HepG2 (cell line): ENCODE data around the gene ALDH18A1. TPM values are rescaled to one million over a fixed set of nuclear protein-coding genes. Genes with fewer than 3 reads are reported as not detected.
A peak's percentile ranks its signal among the peaks of the same experiment; 100 is the strongest.

Experiments
- CSRNP1 ChIP-seq: sonication (generic); formaldehyde crosslinking; IDR thresholded peaks from 2 replicates; pipeline ENCODE4 v1.8.1; 2023; ENCODE audit warnings: mild to moderate bottlenecking, missing genetic modification reagents
- E2F2 ChIP-seq: sonication (generic); formaldehyde crosslinking; IDR thresholded peaks from 2 replicates; pipeline ENCODE4 v1.4.0; 2020; ENCODE audit warnings: missing genetic modification reagents, borderline replicate concordance
- HNRNPLL ChIP-seq: fragments of 200-400 bp; formaldehyde crosslinking; IDR thresholded peaks from 2 replicates; pipeline ENCODE4 v1.6.1; 2017; ENCODE audit warnings: mild to moderate bottlenecking, low read depth, low read length; ENCODE audit not compliant: poor library complexity, severe bottlenecking
- IKZF1 ChIP-seq: fragments of 450-650 bp; IDR thresholded peaks from 2 replicates; pipeline ENCODE4 v1.7.1; 2016
- IRX3 ChIP-seq: sonication (generic); formaldehyde crosslinking; IDR thresholded peaks from 2 replicates; pipeline ENCODE4 v1.8.1; 2023; ENCODE audit warnings: mild to moderate bottlenecking, low read depth, missing genetic modification reagents, borderline replicate concordance
- MLXIP ChIP-seq: sonication (generic); formaldehyde crosslinking; IDR thresholded peaks from 2 replicates; pipeline ENCODE4 v1.9.0; 2021; ENCODE audit warnings: missing genetic modification reagents, borderline replicate concordance
- RBFOX2 ChIP-seq: fragments of 200-400 bp; formaldehyde crosslinking; IDR thresholded peaks from 2 replicates; pipeline ENCODE4 v1.6.1; 2017; ENCODE audit warnings: low read depth, mild to moderate bottlenecking, low read length
- TBP ChIP-seq: sonication (generic); formaldehyde crosslinking; IDR thresholded peaks from 2 replicates; pipeline ENCODE4 v1.5.0; 2020; ENCODE audit warnings: missing genetic modification reagents
- ZBTB20 ChIP-seq: sonication (generic); formaldehyde crosslinking; IDR thresholded peaks from 2 replicates; pipeline ENCODE4 v1.8.1; 2023; ENCODE audit warnings: missing genetic modification reagents, low read depth, mild to moderate bottlenecking, borderline replicate concordance
- ZFP36L1 ChIP-seq: sonication (generic); formaldehyde crosslinking; IDR thresholded peaks from 2 replicates; pipeline ENCODE4 v1.8.0; 2022; ENCODE audit warnings: mild to moderate bottlenecking, missing genetic modification reagents, moderate library complexity
- ZFP36L2 ChIP-seq: sonication (generic); formaldehyde crosslinking; IDR thresholded peaks from 2 replicates; pipeline ENCODE4 v1.4.0; 2020; ENCODE audit warnings: missing genetic modification reagents
- ZNF121 ChIP-seq: sonication (generic); formaldehyde crosslinking; IDR thresholded peaks from 2 replicates; pipeline ENCODE4 v1.5.0; 2020; ENCODE audit warnings: mild to moderate bottlenecking, missing genetic modification reagents
- ZNF331 ChIP-seq: sonication (generic); formaldehyde crosslinking; IDR thresholded peaks from 2 replicates; pipeline ENCODE4 v1.4.0; 2020; ENCODE audit warnings: missing genetic modification reagents
- polyA plus RNA-seq, 8 experiments: library from polyadenylated mRNA; depleted of rRNA in 3 of 8; stranded (reverse) in 7 of 8; unstranded in 1 of 8; fragments of >200 nt; fragmentation: Illumina TruSeq in 4 of 8; extraction: Trizol in 4 of 8; gene quantifications; 2 replicates each; pipeline versions ENCODE4 v1.2.1 to v1.2.3, GENCODE V29; 2011 to 2016; ENCODE audit warnings: low read depth in 4 of 8, missing spikeins in 1 of 8, mixed read lengths in 1 of 8; ENCODE audit not compliant: insufficient read depth in 1 of 8
- total RNA-seq, 5 experiments: library from RNA; depleted of rRNA; stranded (reverse); fragments of >200 nt; fragmentation: Illumina TruSeq; extraction: Trizol; gene quantifications; 2 replicates each; pipeline ENCODE4 v1.2.3, GENCODE V29; 2016; ENCODE audit warnings: low read depth in 1 of 5
- TF ChIP-seq, protein P1 (sequence below): sonication (generic); formaldehyde crosslinking; IDR thresholded peaks from 2 replicates; pipeline ENCODE4 v1.4.0; 2020; ENCODE audit warnings: missing genetic modification reagents
- TF ChIP-seq, protein P2 (sequence below): sonication (generic); formaldehyde crosslinking; IDR thresholded peaks from 2 replicates; pipeline ENCODE4 v1.5.0; 2020; ENCODE audit warnings: mild to moderate bottlenecking, missing genetic modification reagents, moderate library complexity
- TF ChIP-seq, protein P3 (sequence below), 2 experiments: sonication (generic) in 1 of 2; formaldehyde crosslinking in 1 of 2; IDR thresholded peaks; 2 replicates each; pipeline versions ENCODE4 v1.4.0 to v1.6.1; 2018 to 2020; ENCODE audit warnings: missing genetic modification reagents in 2 of 2, borderline replicate concordance in 1 of 2, low read depth in 1 of 2, mild to moderate bottlenecking in 1 of 2, missing biosample characterization in 1 of 2

Gene ALDH18A1
- total and polyA plus RNA-seq, 2 of the 13 experiments (the other 11 are each of a cell fraction or from before 2014, with no cell fraction given): 180 to 263 TPM

DNA sequence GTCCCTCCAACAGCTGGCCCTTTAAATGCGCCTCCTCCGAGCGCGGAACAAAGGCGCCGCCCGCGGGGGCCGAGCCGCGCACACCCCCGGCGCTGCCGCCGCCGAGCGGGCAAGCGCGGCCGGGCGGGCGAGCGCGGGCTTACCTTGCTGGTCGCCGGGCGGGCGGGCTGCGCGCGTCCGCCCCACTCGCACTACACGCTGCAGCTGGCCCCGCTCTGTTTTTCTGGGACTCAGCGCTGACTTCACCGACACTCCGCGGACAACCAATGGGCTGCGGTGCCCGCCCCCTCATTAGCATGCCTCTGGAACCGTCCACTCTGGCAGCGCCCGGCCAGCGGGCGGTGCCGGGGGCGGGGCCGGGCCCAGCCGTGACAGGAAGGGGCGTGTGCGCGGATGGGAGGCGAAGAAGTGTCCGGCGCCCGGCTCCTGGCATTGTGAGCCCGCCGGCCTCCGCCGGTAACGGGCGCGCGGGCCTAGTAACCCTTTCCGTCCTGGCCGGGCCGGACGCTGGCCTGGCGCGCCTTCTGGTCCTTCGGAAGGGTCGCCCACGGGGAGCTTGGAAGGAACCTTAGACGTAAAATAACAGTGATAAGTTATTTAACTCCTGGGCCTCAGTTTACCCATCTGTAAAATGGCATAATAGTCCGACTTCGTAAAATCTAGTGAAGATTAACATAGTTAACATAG is 95.2 kb downstream of the ALDH18A1 start, which contains the start of gene SORBS1 (continued):
- TF ChIP-seq ZNF121 (CRISPR knock-in tag) (0 out of 2 replicates have a peak, but pooled peaks have one; percentile 45), E2F2 (no peak), ZFP36L1 (CRISPR knock-in tag) (no peak), TBP (CRISPR knock-in tag) (no peak), ZNF331 (CRISPR knock-in tag) (peak; percentile 8; the same call in 1 of the 2 replicates), IKZF1 (no peak), IRX3 (CRISPR knock-in tag) (0 out of 2 replicates have a peak, but pooled peaks have one; percentile 52), CSRNP1 (CRISPR knock-in tag) (peak; percentile 90), ZFP36L2 (CRISPR knock-in tag) (no peak), MLXIP (CRISPR knock-in tag) (no peak), RBFOX2 (peak; percentile 78), ZBTB20 (CRISPR knock-in tag) (0 out of 2 replicates have a peak, but pooled peaks have one; percentile 49), HNRNPLL (peak; percentile 72)
- TF ChIP-seq, protein P1, sequence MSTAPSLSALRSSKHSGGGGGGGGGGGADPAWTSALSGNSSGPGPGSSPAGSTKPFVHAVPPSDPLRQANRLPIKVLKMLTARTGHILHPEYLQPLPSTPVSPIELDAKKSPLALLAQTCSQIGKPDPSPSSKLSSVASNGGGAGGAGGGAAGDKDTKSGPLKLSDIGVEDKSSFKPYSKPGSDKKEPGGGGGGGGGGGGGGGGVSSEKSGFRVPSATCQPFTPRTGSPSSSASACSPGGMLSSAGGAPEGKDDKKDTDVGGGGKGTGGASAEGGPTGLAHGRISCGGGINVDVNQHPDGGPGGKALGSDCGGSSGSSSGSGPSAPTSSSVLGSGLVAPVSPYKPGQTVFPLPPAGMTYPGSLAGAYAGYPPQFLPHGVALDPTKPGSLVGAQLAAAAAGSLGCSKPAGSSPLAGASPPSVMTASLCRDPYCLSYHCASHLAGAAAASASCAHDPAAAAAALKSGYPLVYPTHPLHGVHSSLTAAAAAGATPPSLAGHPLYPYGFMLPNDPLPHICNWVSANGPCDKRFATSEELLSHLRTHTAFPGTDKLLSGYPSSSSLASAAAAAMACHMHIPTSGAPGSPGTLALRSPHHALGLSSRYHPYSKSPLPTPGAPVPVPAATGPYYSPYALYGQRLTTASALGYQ: no peak
- TF ChIP-seq, protein P2, sequence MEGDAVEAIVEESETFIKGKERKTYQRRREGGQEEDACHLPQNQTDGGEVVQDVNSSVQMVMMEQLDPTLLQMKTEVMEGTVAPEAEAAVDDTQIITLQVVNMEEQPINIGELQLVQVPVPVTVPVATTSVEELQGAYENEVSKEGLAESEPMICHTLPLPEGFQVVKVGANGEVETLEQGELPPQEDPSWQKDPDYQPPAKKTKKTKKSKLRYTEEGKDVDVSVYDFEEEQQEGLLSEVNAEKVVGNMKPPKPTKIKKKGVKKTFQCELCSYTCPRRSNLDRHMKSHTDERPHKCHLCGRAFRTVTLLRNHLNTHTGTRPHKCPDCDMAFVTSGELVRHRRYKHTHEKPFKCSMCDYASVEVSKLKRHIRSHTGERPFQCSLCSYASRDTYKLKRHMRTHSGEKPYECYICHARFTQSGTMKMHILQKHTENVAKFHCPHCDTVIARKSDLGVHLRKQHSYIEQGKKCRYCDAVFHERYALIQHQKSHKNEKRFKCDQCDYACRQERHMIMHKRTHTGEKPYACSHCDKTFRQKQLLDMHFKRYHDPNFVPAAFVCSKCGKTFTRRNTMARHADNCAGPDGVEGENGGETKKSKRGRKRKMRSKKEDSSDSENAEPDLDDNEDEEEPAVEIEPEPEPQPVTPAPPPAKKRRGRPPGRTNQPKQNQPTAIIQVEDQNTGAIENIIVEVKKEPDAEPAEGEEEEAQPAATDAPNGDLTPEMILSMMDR (CRISPR knock-in tag): no peak
- TF ChIP-seq, protein P3, sequence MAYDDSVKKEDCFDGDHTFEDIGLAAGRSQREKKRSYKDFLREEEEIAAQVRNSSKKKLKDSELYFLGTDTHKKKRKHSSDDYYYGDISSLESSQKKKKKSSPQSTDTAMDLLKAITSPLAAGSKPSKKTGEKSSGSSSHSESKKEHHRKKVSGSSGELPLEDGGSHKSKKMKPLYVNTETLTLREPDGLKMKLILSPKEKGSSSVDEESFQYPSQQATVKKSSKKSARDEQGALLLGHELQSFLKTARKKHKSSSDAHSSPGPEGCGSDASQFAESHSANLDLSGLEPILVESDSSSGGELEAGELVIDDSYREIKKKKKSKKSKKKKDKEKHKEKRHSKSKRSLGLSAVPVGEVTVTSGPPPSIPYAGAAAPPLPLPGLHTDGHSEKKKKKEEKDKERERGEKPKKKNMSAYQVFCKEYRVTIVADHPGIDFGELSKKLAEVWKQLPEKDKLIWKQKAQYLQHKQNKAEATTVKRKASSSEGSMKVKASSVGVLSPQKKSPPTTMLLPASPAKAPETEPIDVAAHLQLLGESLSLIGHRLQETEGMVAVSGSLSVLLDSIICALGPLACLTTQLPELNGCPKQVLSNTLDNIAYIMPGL (CRISPR knock-in tag; IDR thresholded peaks at IDR 0.05; ENCODE audit: borderline replicate concordance in 1 of 2, low read depth in 1 of 2): peak in 1 of 2 experiments; percentile 20; a peak in 2 of 4 replicates
